SH-SY5Y (cell line): ENCODE results near the gene SBNO2.

Experiments used
- GATA2 ChIP-seq: IDR thresholded peaks from 2 replicates; pipeline ENCODE4 v1.6.1; 2011; ENCODE audit warnings: mild to moderate bottlenecking, low read depth, low read length
- GATA3 ChIP-seq: IDR thresholded peaks from 2 replicates; pipeline ENCODE4 v1.6.1; 2011; ENCODE audit warnings: low read depth, mild to moderate bottlenecking, low read length, moderate library complexity

SBNO2 gene

GRCh38 chr19:1164684-1165531, 9.2 kb downstream of the SBNO2 start:
- TF ChIP-seq GATA2 = no peak
- no peak for TF ChIP-seq GATA3

GRCh38 chr19:1163934-1164683, 10.0 kb downstream of the SBNO2 start:
- TF ChIP-seq GATA2 = no peak

GRCh38 chr19:1163283-1163933, 10.7 kb downstream of the SBNO2 start:
- TF ChIP-seq GATA2 (no peak), GATA3 (no peak)

- no peak for TF ChIP-seq GATA2
- no peak for TF ChIP-seq GATA3
Measured at GRCh38 chr19:1162404-1163282, 11.4 kb downstream of the SBNO2 start.

GRCh38 chr19:1161716-1162115, 12.4 kb downstream of the SBNO2 start:
- TF ChIP-seq GATA3 = no peak
- TF ChIP-seq GATA2 = no peak

GRCh38 chr19:1159864-1160595, 14.0 kb downstream of the SBNO2 start:
- TF ChIP-seq GATA2 (no peak), GATA3 (no peak)

- no peak for TF ChIP-seq GATA2
- no peak for TF ChIP-seq GATA3
Measured at GRCh38 chr19:1158885-1159448, 15.1 kb downstream of the SBNO2 start.

- no peak for TF ChIP-seq GATA2
Measured at GRCh38 chr19:1157931-1158884, 15.9 kb downstream of the SBNO2 start.

- TF ChIP-seq GATA2 (no peak), GATA3 (no peak)
Measured at GRCh38 chr19:1156830-1157615, 17.0 kb downstream of the SBNO2 start.

GRCh38 chr19:1156305-1156801, 17.7 kb downstream of the SBNO2 start:
- TF ChIP-seq GATA2 (no peak), GATA3 (no peak)
